NCI-H187 (cell line): ENCODE data around the gene MMP28.

Source experiments
- DNase-seq, 2 experiments: peaks; one replicate each; lab custom pipeline; 2025; lab: John Stamatoyannopoulos, UW

MMP28 gene

DNA sequence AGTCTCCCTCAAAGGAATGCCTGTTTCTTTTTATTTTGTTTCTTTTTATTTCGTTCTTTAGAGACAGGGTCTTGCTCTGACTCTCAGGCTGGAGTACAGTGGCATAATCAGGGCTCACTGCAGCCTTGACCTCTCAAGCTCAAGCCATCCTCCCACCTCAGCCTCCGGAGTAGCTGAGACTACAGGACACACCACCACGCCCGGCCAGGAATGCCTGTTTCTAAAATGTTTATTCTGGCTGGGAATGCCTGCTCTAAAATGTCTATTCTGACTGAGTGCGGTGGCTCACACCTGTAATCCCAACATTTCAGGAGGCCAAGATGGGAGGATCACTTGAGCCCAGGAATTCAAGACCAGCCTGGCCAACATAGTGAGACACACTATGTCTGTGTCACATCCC, 2.5 kb upstream of the MMP28 start:
- no peak for DNase-seq

- DNase-seq: no peak
Observed at GRCh38 chr17:35797370-35797769, 1.9 kb upstream of the MMP28 start.

DNA sequence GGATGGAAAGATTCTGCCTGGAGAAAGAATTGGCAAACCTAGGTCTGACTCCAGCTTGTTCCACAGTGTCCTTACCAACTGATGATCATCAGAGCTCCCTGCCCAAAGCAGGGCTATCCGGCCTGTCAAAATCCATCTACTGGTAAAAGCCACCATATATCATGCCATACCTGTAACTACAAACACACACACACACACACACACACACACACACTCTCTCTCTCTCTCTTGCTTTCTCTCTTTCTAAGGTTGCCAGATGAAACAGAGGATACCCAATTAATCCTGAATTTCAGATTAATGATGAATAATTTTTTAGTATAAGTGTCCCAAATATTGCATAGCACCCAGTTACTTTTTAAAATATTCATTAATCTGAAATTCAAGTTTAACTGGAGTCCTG, 1.5 kb upstream of the MMP28 start:
- DNase-seq: no peak

DNA sequence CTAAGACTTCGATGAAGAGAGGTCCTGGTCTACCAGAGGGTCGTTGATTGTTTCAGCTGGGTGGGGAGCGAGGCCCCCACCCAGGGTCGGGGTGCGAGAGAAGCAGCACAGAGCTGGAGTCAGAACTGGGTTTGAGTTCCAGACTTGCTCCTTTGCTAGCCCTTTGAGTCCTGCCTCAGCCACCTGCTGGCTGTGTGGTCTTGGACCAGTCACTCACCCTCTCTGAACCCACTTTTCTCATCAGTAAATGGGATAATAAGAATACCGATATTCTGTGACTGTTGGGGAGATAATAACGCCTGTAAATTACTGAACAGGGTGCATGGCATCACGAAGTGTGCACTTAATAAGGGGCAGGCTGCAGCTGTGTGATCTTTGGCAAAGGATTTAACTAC, 427 bp upstream of the MMP28 start:
- no peak for DNase-seq

DNA sequence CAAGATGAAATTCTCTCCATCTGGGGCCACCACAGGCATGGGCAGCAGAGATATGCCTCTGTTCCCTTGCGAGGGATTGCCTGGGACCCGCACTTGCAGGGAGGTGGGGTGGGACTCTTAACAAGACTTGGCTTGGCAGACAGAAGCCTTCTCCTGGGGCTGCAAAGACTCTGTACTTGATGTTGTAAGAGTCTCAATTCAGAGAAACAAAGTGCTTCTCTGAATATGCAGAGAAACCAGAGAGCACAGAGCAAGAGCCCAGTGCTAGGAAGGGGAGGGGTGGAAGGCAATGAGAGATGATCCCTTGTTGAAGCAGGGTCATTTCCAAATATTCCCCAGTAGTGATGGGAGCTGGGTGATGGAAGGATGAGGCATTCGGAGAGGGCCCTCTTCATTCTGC, 2.2 kb downstream of the MMP28 start:
- no peak for DNase-seq

DNA sequence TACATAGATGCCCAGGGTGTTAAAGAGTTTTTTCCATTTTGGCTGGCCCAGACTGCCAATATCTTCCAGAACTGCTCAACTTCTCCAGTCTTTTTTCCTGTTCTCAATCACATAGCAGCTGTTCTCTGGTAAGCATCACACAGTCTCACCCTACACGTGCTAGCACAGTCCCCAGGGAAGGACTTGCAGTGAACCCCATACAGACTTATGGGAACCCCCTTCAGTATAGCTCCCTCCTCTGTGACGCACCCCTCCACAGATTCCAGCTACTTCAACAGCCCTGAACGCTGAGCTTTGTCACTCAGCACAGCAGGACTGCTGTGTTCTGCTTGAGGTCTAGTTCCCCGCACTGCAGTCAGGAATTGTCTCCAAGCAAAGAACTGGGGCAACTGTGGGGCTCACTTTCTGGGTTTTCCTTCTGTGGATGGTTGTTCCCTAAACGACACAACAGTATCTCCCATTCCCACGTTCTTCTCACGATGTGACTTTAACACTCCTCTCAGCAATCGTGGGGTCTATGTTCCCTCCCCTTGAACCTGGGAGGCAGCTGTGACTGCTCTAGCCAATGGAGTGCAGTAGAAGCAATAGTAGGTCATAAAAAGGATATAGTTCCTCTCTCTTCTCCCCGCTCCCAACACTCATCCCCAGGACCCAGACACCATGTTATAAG, 3.6 kb downstream of the MMP28 start:
- no peak for DNase-seq

DNA sequence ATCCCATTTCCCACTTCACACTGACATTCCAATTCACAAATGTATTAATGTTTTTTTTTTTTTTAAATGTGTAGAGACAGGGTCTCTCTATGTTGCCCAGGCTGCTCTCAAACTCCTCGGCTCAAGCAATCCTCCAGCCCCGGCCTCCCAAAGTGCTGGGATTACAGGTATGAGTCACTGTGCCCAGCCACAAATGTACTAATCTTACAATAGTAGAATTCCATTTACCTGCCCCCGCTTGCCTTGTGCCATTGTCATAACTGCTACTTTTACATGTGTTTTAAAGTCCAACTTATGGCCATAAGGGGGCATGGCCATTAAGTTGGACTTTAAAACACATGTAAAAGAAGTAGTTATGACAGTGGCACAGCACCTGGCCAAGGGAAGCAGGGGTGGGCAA, 4.6 kb downstream of the MMP28 start:
- DNase-seq: no peak

- DNase-seq: no peak
Observed at GRCh38 chr17:35788477-35789368, 6.7 kb downstream of the MMP28 start.

- no peak for DNase-seq
Observed at GRCh38 chr17:35786941-35787432, 8.5 kb downstream of the MMP28 start.

- DNase-seq: no peak
Observed at GRCh38 chr17:35784895-35785294, 10.5 kb downstream of the MMP28 start.

- DNase-seq: no peak
Observed at GRCh38 chr17:35780950-35781349, 14.5 kb downstream of the MMP28 start.

DNA sequence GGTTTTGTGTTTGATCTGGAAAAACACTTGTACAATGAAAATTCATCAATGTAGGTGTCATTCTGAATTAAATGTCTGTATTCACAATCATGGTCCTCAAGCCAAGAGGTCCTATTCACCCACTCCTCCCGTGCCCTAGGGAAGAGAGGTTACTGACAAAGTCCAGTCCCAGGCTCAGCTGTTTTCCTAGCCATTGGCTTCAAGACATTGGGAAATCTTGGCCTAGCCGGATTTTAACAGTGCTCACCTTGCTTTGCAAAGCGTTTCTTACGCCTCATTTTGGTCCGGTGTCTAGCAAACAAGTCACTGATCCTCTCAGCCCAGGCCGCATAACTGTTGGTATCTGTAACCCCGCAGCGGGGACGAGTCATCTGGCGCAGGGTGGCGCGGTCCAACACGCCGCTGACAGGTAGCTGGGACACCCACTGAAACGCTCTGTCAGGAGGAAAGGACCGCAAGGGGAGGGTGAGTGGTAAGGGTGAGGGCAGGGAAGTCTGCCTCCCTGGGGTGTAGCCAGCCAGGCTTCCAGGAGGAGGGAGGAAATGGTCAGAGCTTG, 16.7 kb downstream of the MMP28 start:
- DNase-seq: no peak

DNA sequence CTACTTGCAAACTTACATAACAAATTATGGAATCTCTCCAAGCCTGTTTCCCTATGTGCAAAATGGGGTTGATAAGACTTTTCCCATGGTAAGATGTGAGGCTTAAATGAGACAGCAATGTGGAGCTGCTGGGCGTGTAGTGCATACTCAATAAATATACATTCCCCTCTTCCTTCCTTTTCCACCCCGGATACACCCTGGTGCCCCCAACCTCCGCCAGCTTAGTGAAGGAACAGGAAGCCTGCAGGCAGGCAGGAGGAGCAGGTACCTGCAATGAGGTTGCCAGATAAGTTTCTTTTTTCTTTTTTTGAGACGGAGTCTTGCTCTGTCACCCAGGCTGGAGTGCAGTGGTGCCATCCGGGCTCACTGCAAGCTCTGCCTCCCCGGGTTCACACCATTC, 19.9 kb downstream of the MMP28 start:
- DNase-seq: no peak

DNA sequence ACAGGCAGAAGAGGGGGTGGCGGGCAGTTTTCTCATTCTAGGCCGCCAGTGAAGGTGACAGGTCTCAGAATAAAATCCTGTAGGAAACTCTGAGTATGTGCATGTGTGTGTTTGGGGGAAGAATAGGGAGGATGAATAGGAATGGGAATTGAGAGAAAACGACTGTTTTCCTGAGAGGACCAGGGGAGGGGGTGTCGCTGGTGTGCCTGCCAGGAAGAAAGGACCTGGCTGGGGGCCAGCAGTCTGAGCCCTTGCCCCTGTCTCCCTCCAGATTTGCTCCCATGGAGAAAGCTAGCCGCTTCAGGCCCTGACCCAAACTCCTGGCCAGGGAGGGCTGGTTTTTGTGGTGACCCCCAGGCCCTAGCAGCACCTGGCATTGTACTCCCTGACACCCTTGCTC, 20.4 kb downstream of the MMP28 start:
- DNase-seq: no peak

DNA sequence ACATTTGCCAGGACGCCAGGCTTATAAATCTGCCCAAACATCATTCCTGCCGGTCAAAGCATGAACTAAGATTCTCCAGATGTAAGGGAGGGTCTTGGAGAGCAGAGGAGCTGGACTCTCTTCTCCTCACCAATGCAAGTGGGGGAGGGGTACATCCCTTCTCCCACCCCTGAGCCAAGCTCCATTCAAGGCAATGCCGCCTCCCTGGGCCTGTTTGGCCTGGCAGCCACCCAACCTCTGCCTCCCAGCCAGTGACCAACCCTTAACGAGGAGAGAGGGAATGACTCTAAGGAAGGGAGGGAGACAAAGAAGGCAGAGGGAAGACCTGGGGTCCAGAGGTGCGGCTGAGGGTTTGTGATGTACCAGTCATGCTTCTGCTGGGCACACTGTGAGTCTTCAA, 20.9 kb downstream of the MMP28 start:
- DNase-seq: no peak

DNA sequence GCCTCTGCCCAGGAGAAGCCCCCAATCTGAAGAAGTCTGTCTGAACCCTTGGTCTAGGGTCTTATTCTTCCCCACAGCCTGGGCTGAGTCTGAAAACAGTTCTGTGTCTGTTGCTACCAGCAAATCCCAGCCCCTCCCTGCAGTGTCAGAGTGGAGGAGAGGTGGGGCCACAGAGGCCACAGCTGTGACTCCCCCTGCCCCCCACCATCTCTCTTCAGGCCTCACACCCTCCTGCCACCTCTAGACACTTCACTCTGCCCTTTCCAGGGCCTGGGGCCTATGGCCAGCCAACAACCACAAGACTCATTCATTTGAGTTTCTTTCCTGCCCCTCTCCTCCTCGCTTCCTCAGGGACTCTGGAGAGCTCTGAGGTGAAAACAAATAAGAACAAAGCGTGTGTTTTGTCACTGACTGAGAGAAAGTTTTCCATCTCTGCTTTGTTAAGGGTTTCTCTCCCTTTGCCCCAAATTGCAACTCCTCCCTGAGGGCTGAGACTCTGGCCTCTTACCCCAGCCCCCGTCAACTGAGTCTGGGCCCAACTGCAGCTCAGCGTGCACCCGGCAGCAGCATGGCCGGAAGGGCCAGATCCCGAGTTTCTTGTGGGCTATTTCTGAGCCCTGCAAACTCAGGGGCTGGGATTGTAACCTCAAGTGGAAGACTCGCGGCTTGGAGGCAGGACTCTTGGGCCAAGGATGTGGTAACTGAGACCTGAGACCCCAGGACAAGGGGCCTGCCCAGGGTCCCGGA, 21.6 kb downstream of the MMP28 start:
- no peak for DNase-seq

DNA sequence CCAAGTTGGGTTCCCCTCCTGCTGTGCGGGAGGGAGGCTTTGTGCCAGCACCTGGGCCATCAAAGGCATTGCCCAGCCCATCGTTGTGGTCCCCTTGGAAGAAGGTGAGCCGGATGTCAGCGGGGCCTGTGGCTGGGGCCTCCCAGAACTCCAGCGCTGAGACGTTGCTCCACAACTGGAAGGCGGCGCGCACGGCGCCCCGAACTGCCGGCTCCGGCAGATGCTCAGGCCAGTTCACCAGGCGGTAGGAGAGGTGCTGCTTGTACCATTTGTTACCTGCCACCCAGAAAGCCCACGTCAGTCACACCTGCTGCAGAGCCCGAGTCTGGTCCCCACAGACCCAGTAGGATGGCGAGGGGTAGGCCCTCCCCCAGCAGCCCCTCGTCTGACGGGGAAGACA, 22.3 kb downstream of the MMP28 start:
- DNase-seq: no peak

- DNase-seq: no peak
Observed at GRCh38 chr17:35769895-35770486, 25.4 kb downstream of the MMP28 start.

DNA sequence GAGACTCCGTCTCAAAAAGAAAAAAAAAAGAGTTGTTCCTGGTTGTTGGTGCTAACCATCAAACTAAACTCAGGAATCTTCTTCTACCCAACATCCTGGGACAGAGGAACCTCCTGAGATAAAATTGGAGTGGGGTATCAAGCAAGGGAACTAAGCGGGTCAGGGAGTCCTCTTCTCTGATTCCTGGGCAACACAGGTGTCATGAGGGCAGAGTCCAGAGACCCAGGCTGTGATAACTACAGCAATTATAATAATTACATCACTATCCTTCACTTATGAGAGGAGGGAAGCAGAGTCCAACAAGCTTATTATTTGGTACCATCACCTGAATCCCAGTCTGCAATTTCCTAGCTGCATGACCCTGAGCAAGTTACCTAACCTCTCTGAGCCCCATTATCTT, 26.6 kb downstream of the MMP28 start:
- DNase-seq: no peak

- DNase-seq: no peak
Observed at GRCh38 chr17:35766903-35767510, 28.4 kb downstream of the MMP28 start.

DNA sequence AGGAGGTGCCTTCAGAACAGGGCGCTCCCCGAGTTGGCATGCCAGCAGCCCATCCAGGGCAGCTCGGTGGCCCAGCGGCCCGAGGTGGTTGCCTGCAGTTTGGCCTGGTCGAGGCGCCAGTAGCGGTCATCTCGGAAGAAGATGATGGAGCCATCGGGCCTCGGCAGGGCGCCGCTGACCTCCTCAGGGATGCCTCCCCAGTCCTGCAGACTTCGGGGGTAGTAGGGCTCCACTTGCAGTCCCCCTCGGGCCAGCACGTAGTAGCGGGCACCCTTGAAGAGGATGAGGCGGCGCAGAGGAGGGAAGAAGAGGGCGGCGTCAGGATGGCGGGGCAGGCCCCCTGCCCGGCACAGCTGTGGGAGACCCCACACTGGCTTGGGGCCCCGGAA, 29.0 kb downstream of the MMP28 start:
- DNase-seq: no peak
